HUES48 (cell line): Measurements from ENCODE around the gene APOL3.
"Not testable (repeated sequence)": the region's sequence is repeated elsewhere in the genome, so short reads cannot be mapped to it uniquely, and the experiment has no call there.

Experiments used
- H3K27ac ChIP-seq: one replicate; pipeline ENCODE4 v1.7.0; 2013; ENCODE audit warnings: low read depth, low read length, inconsistent platforms
- H3K27me3 ChIP-seq: 2 replicates; pipeline ENCODE4 v1.6.1; 2013; ENCODE audit warnings: mild to moderate bottlenecking, low read length; ENCODE audit not compliant: control insufficient read depth, insufficient read depth
- H3K36me3 ChIP-seq: 2 replicates; pipeline ENCODE4 v1.6.1; 2013; ENCODE audit warnings: low read length; ENCODE audit not compliant: control insufficient read depth, insufficient read depth
- H3K4me1 ChIP-seq: 2 replicates; pipeline ENCODE4 v1.6.1; 2013; ENCODE audit warnings: mild to moderate bottlenecking, low read length; ENCODE audit not compliant: control insufficient read depth, insufficient read depth
- H3K4me3 ChIP-seq: 2 replicates; pipeline ENCODE4 v1.5.1; 2013; ENCODE audit warnings: mild to moderate bottlenecking, low read depth, low read length
- H3K9ac ChIP-seq: 2 replicates; pipeline ENCODE4 v1.6.1; 2013; ENCODE audit warnings: mild to moderate bottlenecking, low read depth, low read length, moderate library complexity
- H3K9me3 ChIP-seq: 2 replicates; pipeline ENCODE4 v1.6.1; 2013; ENCODE audit warnings: low read length; ENCODE audit not compliant: control insufficient read depth, insufficient read depth

The APOL3 gene

GRCh38 chr22:36177160-36177559 is 16.6 kb upstream of the APOL3 start:
- Histone ChIP-seq H3K27ac (no peak overlapping the region), H3K4me1 (peaks cover 3% of the 10 kb centered on the region; the same call in 1 of the 2 replicates), H3K27me3 (peaks cover 4% of the 10 kb centered on the region; the same call in 1 of the 2 replicates), H3K9ac (no peak overlapping the region), H3K9me3 (no peaks in the 10 kb centered on the region), H3K4me3 (no peak overlapping the region), H3K36me3 (no peaks in the 10 kb centered on the region)

GRCh38 chr22:36175892-36176291 is 15.3 kb upstream of the APOL3 start:
- no peak overlapping the region for H3K27ac ChIP-seq
- H3K9ac ChIP-seq, result no peak overlapping the region
- peaks cover 2% of the 10 kb centered on the region; the same call in 1 of the 2 replicates for H3K27me3 ChIP-seq
- H3K36me3 ChIP-seq, result no peaks in the 10 kb centered on the region
- H3K4me1 ChIP-seq, result peaks cover 8% of the 10 kb centered on the region; the same call in 1 of the 2 replicates
- no peak overlapping the region for H3K4me3 ChIP-seq
- H3K9me3 ChIP-seq, result no peaks in the 10 kb centered on the region

- Histone ChIP-seq H3K9me3 (no peaks in the 10 kb centered on the region), H3K36me3 (no peaks in the 10 kb centered on the region), H3K27me3 (no peaks in the 10 kb centered on the region), H3K9ac (no peak overlapping the region), H3K4me1 (peaks cover 14% of the 10 kb centered on the region; the same call in 1 of the 2 replicates), H3K4me3 (no peak overlapping the region), H3K27ac (no peak overlapping the region)
These were observed 11.4 kb upstream of the APOL3 start for GRCh38 chr22:36171941-36172340.

DNA sequence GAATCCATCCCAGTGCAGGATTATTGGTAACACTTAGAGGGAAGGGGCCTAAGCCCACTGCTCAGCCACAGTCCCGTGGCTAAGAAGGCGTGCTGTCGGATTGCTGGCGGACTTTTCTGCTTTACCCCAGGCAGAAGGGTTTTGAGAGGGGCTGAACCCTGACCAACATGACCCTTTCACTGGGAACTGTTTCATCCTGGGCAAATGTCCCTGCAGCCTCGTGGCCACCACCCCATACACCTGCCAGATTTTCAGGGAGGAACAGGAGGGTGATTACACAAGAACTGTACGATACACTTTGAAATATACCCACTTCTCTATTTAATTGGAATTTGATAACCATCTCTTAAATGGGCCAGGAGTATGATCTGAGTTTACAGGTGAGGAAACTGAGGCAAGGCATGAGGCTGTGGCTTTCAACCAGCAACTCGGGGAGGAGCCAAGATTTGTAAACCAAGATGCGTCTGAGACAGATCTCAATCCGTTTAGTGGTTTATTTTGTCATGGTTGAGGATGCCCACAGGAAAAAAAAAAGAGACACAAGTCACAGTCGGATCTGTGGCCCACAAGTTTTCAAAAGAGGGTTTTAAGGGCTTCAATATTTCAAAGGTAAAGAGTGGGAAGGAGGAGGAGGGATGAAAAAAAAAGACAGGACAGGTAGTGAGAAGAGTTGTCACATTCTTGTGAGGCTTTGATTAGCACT is 6.1 kb upstream of the APOL3 start:
- Histone ChIP-seq H3K27ac (no peak overlapping the region), H3K27me3 (no peaks in the 10 kb centered on the region), H3K9ac (no peak overlapping the region), H3K4me3 (no peak overlapping the region), H3K36me3 (no peaks in the 10 kb centered on the region), H3K9me3 (no peaks in the 10 kb centered on the region), H3K4me1 (peaks cover 7% of the 10 kb centered on the region; the same call in 1 of the 2 replicates)

DNA sequence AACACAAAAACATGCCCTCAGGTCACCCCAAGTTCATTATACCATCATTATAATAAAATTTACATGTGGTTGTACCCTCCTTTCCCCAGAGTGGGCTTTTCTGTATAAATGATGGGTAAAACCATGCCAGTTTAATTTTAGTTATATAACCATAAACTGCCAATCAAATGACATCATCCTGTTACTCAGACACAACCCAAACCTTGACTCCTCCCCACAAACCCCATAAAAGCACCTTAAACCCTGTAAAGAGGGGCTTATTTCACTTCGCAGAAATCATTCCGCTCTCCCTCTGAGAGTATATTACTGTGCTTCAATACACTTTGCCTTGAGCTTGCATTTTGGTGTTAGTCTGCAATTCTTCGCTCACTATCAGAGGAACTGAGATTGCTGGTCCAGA is 5.5 kb upstream of the APOL3 start:
- Histone ChIP-seq H3K9me3 (no peaks in the 10 kb centered on the region), H3K4me3 (no peak overlapping the region), H3K27me3 (no peaks in the 10 kb centered on the region), H3K4me1 (peaks cover 6% of the 10 kb centered on the region; the same call in 1 of the 2 replicates), H3K27ac (no peak overlapping the region), H3K36me3 (no peaks in the 10 kb centered on the region), H3K9ac (no peak overlapping the region)

GRCh38 chr22:36165141-36165540 is 4.6 kb upstream of the APOL3 start:
- Histone ChIP-seq H3K4me3 (no peak overlapping the region), H3K9me3 (no peaks in the 10 kb centered on the region), H3K9ac (no peak overlapping the region), H3K27me3 (no peaks in the 10 kb centered on the region), H3K4me1 (peaks cover 6% of the 10 kb centered on the region; the same call in 1 of the 2 replicates), H3K27ac (no peak overlapping the region), H3K36me3 (no peaks in the 10 kb centered on the region)

GRCh38 chr22:36164621-36165020 is 4.1 kb upstream of the APOL3 start:
- Histone ChIP-seq H3K27me3 (no peaks in the 10 kb centered on the region), H3K9me3 (no peaks in the 10 kb centered on the region), H3K4me1 (peaks cover 6% of the 10 kb centered on the region; the same call in 1 of the 2 replicates), H3K36me3 (no peaks in the 10 kb centered on the region), H3K9ac (no peak overlapping the region), H3K27ac (no peak overlapping the region), H3K4me3 (no peak overlapping the region)

DNA sequence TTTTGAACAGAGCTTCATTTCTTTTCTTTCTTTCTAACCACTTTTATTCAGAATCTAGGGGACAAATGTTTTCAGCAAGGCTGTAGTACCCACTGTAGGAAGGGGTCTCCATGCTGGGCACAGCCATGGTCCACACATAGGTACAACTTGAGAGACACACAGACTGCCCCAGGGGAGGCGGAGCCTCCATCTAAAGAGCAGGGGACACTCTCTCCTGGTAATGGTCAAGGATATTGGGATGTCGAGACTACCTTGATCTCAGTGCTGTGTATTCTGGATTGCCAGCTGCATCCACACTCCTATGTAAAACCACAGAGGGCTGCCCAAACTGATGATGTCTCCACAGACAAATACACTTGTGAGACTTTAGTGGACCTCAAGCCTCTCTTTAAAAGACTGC is 2.9 kb upstream of the APOL3 start:
- Histone ChIP-seq H3K4me1 (peaks cover 6% of the 10 kb centered on the region; the same call in 1 of the 2 replicates), H3K27me3 (no peaks in the 10 kb centered on the region), H3K9ac (no peak overlapping the region), H3K4me3 (no peak overlapping the region), H3K27ac (no peak overlapping the region), H3K9me3 (no peaks in the 10 kb centered on the region), H3K36me3 (no peaks in the 10 kb centered on the region)

- H3K27ac ChIP-seq, result peak overlapping the region; percentile 15
- H3K36me3 ChIP-seq, result no peaks in the 10 kb centered on the region
- H3K27me3 ChIP-seq, result no peaks in the 10 kb centered on the region
- H3K9me3 ChIP-seq, result no peaks in the 10 kb centered on the region
- no peak overlapping the region for H3K4me3 ChIP-seq
- H3K4me1 ChIP-seq, result peaks cover 2% of the 10 kb centered on the region
- no peak overlapping the region for H3K9ac ChIP-seq
These were observed 1.8 kb upstream of the APOL3 start for GRCh38 chr22:36162127-36163034.

- H3K4me3 ChIP-seq, H3K4me1 ChIP-seq, H3K9ac ChIP-seq, H3K27me3 ChIP-seq, H3K9me3 ChIP-seq, H3K36me3 ChIP-seq: not testable (repeated sequence)
- H3K27ac ChIP-seq, result peak overlapping the region; percentile 15
These were observed 1.2 kb upstream of the APOL3 start for GRCh38 chr22:36161793-36162126.
